SJSA1 (cell line): ENCODE measurements around the gene ISCA2. TPM values are rescaled to one million over a fixed set of nuclear protein-coding genes. Genes with fewer than 3 reads are reported as not detected.

ENCODE experiments used
- DNase-seq, 2 experiments: peaks; one replicate each; pipeline ENCODE4 v3.0.0-alpha.2; 2015 to 2020; ENCODE audit warnings: low spot score in 2 of 2, low read depth in 1 of 2
- H3K27ac ChIP-seq: fragments of 250-450 bp; sonication (Bioruptor Pico); 2 replicates; pipeline ENCODE4 v1.5.1; 2020; ENCODE audit warnings: mild to moderate bottlenecking, moderate library complexity
- H3K27me3 ChIP-seq: fragments of 250-450 bp; sonication (Bioruptor Pico); replicated peaks from 2 replicates; pipeline ENCODE4 v1.5.1; 2020; ENCODE audit warnings: mild to moderate bottlenecking, moderate library complexity
- H3K36me3 ChIP-seq: fragments of 250-450 bp; sonication (Bioruptor Pico); 2 replicates; pipeline ENCODE4 v1.5.1; 2020; ENCODE audit warnings: mild to moderate bottlenecking
- H3K4me1 ChIP-seq: fragments of 250-450 bp; sonication (Bioruptor Pico); replicated peaks from 2 replicates; pipeline ENCODE4 v1.6.1; 2021; ENCODE audit warnings: mild to moderate bottlenecking
- H3K4me3 ChIP-seq: fragments of 250-450 bp; sonication (Bioruptor Pico); 2 replicates; pipeline ENCODE4 v1.5.1; 2020; ENCODE audit warnings: mild to moderate bottlenecking
- H3K9me3 ChIP-seq: fragments of 250-450 bp; sonication (Bioruptor Pico); replicated peaks from 2 replicates; pipeline ENCODE4 v1.5.1; 2020; ENCODE audit warnings: mild to moderate bottlenecking
- total RNA-seq: library from RNA; depleted of rRNA; stranded (reverse); fragments of >200 nt; shearing (Covaris generic); gene quantifications from 2 replicates; pipeline ENCODE4 v1.2.3, GENCODE V29; 2014

Gene ISCA2
- total RNA-seq, 1 experiment from 2014 or later: 29.5 TPM

GRCh38 chr14:74469548-74470518 is 23.7 kb upstream of the ISCA2 start:
- no peaks in the 10 kb centered on the region for H3K27me3 ChIP-seq
- no peaks in the 10 kb centered on the region; the same call in 1 of the 2 replicates for H3K9me3 ChIP-seq
- no peaks in the 10 kb centered on the region; the same call in 1 of the 2 replicates for H3K4me1 ChIP-seq
- H3K4me3 ChIP-seq: no peak overlapping the region
- no peaks in the 10 kb centered on the region for H3K36me3 ChIP-seq
- H3K27ac ChIP-seq: no peak overlapping the region
- no peak for DNase-seq

- no peak overlapping the region for H3K4me3 ChIP-seq
- no peaks in the 10 kb centered on the region; the same call in 1 of the 2 replicates for H3K9me3 ChIP-seq
- H3K27me3 ChIP-seq: no peaks in the 10 kb centered on the region
- H3K36me3 ChIP-seq: no peaks in the 10 kb centered on the region
- DNase-seq: no peak
- H3K4me1 ChIP-seq: no peaks in the 10 kb centered on the region; the same call in 1 of the 2 replicates
- no peak overlapping the region for H3K27ac ChIP-seq
Measured at GRCh38 chr14:74472601-74473000, 21.0 kb upstream of the ISCA2 start.

- H3K4me1 ChIP-seq: no peaks in the 10 kb centered on the region; the same call in 1 of the 2 replicates
- no peak overlapping the region for H3K27ac ChIP-seq
- H3K9me3 ChIP-seq: no peaks in the 10 kb centered on the region; the same call in 1 of the 2 replicates
- no peak overlapping the region for H3K4me3 ChIP-seq
- no peak for DNase-seq
- H3K27me3 ChIP-seq: no peaks in the 10 kb centered on the region
- H3K36me3 ChIP-seq: no peaks in the 10 kb centered on the region; the same call in 1 of the 2 replicates
Measured at GRCh38 chr14:74474376-74474775, 19.2 kb upstream of the ISCA2 start.

GRCh38 chr14:74475678-74476077 is 17.9 kb upstream of the ISCA2 start:
- H3K4me3 ChIP-seq: no peak overlapping the region

GRCh38 chr14:74476107-74476506 is 17.5 kb upstream of the ISCA2 start:
- Histone ChIP-seq H3K27ac (no peak overlapping the region), H3K4me3 (no peak overlapping the region), H3K9me3 (no peaks in the 10 kb centered on the region; the same call in 1 of the 2 replicates), H3K36me3 (no peaks in the 10 kb centered on the region; the same call in 1 of the 2 replicates), H3K4me1 (no peaks in the 10 kb centered on the region), H3K27me3 (no peaks in the 10 kb centered on the region)
- no peak for DNase-seq

More at GRCh38 chr14:74475678-74476077, 17.9 kb upstream of the ISCA2 start:
- Histone ChIP-seq H3K4me1 (no peaks in the 10 kb centered on the region), H3K36me3 (no peaks in the 10 kb centered on the region; the same call in 1 of the 2 replicates), H3K27ac (no peak overlapping the region), H3K27me3 (no peaks in the 10 kb centered on the region), H3K9me3 (no peaks in the 10 kb centered on the region; the same call in 1 of the 2 replicates)
- no peak for DNase-seq

- no peak overlapping the region for H3K27ac ChIP-seq
- DNase-seq: no peak
- peaks cover 2% of the 10 kb centered on the region for H3K36me3 ChIP-seq
Measured at GRCh38 chr14:74476607-74477006, 17.0 kb upstream of the ISCA2 start.

GRCh38 chr14:74478996-74479635 is 14.4 kb upstream of the ISCA2 start:
- Histone ChIP-seq H3K36me3 (peaks cover 11% of the 10 kb centered on the region), H3K4me3 (no peak overlapping the region)
- DNase-seq: no peak

More at GRCh38 chr14:74476607-74477006, 17.0 kb upstream of the ISCA2 start:
- Histone ChIP-seq H3K4me3 (no peak overlapping the region), H3K27me3 (no peaks in the 10 kb centered on the region), H3K9me3 (no peaks in the 10 kb centered on the region; the same call in 1 of the 2 replicates), H3K4me1 (no peaks in the 10 kb centered on the region)

GRCh38 chr14:74480046-74480445 is 13.5 kb upstream of the ISCA2 start:
- no peak for DNase-seq
- Histone ChIP-seq H3K9me3 (no peaks in the 10 kb centered on the region), H3K27me3 (no peaks in the 10 kb centered on the region), H3K4me1 (no peaks in the 10 kb centered on the region), H3K36me3 (peaks cover 11% of the 10 kb centered on the region), H3K27ac (no peak overlapping the region), H3K4me3 (no peak overlapping the region)

More at GRCh38 chr14:74478996-74479635, 14.4 kb upstream of the ISCA2 start:
- no peaks in the 10 kb centered on the region; the same call in 1 of the 2 replicates for H3K9me3 ChIP-seq
- no peaks in the 10 kb centered on the region for H3K4me1 ChIP-seq
- H3K27ac ChIP-seq: no peak overlapping the region
- H3K27me3 ChIP-seq: no peaks in the 10 kb centered on the region

- Histone ChIP-seq H3K36me3 (peaks cover 15% of the 10 kb centered on the region), H3K4me3 (no peak overlapping the region), H3K27ac (no peak overlapping the region), H3K4me1 (peaks cover 9% of the 10 kb centered on the region), H3K27me3 (no peaks in the 10 kb centered on the region), H3K9me3 (no peaks in the 10 kb centered on the region)
- no peak for DNase-seq
Measured at GRCh38 chr14:74482571-74482970, 11.0 kb upstream of the ISCA2 start.

- Histone ChIP-seq H3K27ac (no peak overlapping the region), H3K4me3 (no peak overlapping the region), H3K36me3 (peaks cover 15% of the 10 kb centered on the region), H3K4me1 (peaks cover 12% of the 10 kb centered on the region), H3K9me3 (no peaks in the 10 kb centered on the region), H3K27me3 (no peaks in the 10 kb centered on the region)
- no peak for DNase-seq
Measured at GRCh38 chr14:74483321-74483720, 10.2 kb upstream of the ISCA2 start.

- Histone ChIP-seq H3K4me1 (peaks cover 19% of the 10 kb centered on the region), H3K27ac (no peak overlapping the region), H3K4me3 (no peak overlapping the region), H3K9me3 (no peaks in the 10 kb centered on the region), H3K36me3 (peaks cover 15% of the 10 kb centered on the region), H3K27me3 (no peaks in the 10 kb centered on the region)
- DNase-seq: no peak
Measured at GRCh38 chr14:74486164-74486563, 7.4 kb upstream of the ISCA2 start.

GRCh38 chr14:74488786-74489397 is 4.7 kb upstream of the ISCA2 start:
- H3K27ac ChIP-seq: no peak overlapping the region
- H3K4me1 ChIP-seq: peaks cover 28% of the 10 kb centered on the region
- H3K27me3 ChIP-seq: no peaks in the 10 kb centered on the region
- peaks cover 8% of the 10 kb centered on the region for H3K36me3 ChIP-seq
- no peak for DNase-seq
- no peak overlapping the region for H3K4me3 ChIP-seq
- no peaks in the 10 kb centered on the region for H3K9me3 ChIP-seq

- no peaks in the 10 kb centered on the region for H3K27me3 ChIP-seq
- no peak for DNase-seq
- no peak overlapping the region for H3K4me3 ChIP-seq
- no peaks in the 10 kb centered on the region for H3K9me3 ChIP-seq
- H3K4me1 ChIP-seq: peaks cover 35% of the 10 kb centered on the region
- peaks cover 17% of the 10 kb centered on the region for H3K36me3 ChIP-seq
- H3K27ac ChIP-seq: no peak overlapping the region
Measured at GRCh38 chr14:74490486-74490885, 3.1 kb upstream of the ISCA2 start.
